Glutamatergic neuron (in vitro differentiated cells): ENCODE results near the gene RGS13. TPM values are rescaled to one million over a fixed set of nuclear protein-coding genes. Genes with fewer than 3 reads are reported as not detected.

Source experiments
- DNase-seq: peaks from one replicate; pipeline ENCODE4 v3.0.0; 2022
- H3K27ac Mint-ChIP-seq: one replicate; pipeline ENCODE4 v1.8.0; 2020; ENCODE audit warnings: mild to moderate bottlenecking, mixed read lengths, inconsistent platforms; ENCODE audit not compliant: unreplicated experiment
- H3K27me3 Mint-ChIP-seq: one replicate; pipeline ENCODE4 v1.8.0; 2020; ENCODE audit warnings: mild to moderate bottlenecking, moderate library complexity, mixed read lengths, inconsistent platforms; ENCODE audit not compliant: unreplicated experiment
- H3K36me3 Mint-ChIP-seq: one replicate; pipeline ENCODE4 v1.8.0; 2020; ENCODE audit warnings: mild to moderate bottlenecking, mixed read lengths, inconsistent platforms; ENCODE audit not compliant: unreplicated experiment
- H3K4me1 Mint-ChIP-seq: one replicate; pipeline ENCODE4 v1.8.0; 2020; ENCODE audit warnings: mild to moderate bottlenecking, low read depth, mixed read lengths, inconsistent platforms; ENCODE audit not compliant: unreplicated experiment
- H3K4me3 Mint-ChIP-seq: one replicate; pipeline ENCODE4 v1.8.0; 2020; ENCODE audit warnings: mild to moderate bottlenecking, mixed read lengths, inconsistent platforms; ENCODE audit not compliant: unreplicated experiment
- H3K9me3 Mint-ChIP-seq: one replicate; pipeline ENCODE4 v1.8.0; 2020; ENCODE audit warnings: mild to moderate bottlenecking, moderate library complexity, mixed read lengths, inconsistent platforms; ENCODE audit not compliant: unreplicated experiment
- total RNA-seq: library from RNA; stranded (reverse); fragmentation: NEBNext Ultra II Directional; extraction: Animal tissue kit (Norgen Biotek cat#: 25700); gene quantifications from one replicate; pipeline ENCODE4 v1.2.1, GENCODE V29; 2021; ENCODE audit not compliant: unreplicated experiment
- TF ChIP-seq, protein P1 (sequence below): fragments of 200-600 bp; sonication (generic); IDR thresholded peaks from one replicate; pipeline ENCODE4 v1.5.0; 2021; ENCODE audit not compliant: partially characterized antibody, unreplicated experiment

RGS13 gene
- total RNA-seq, 1 donor from 2014 or later = not detected

DNA sequence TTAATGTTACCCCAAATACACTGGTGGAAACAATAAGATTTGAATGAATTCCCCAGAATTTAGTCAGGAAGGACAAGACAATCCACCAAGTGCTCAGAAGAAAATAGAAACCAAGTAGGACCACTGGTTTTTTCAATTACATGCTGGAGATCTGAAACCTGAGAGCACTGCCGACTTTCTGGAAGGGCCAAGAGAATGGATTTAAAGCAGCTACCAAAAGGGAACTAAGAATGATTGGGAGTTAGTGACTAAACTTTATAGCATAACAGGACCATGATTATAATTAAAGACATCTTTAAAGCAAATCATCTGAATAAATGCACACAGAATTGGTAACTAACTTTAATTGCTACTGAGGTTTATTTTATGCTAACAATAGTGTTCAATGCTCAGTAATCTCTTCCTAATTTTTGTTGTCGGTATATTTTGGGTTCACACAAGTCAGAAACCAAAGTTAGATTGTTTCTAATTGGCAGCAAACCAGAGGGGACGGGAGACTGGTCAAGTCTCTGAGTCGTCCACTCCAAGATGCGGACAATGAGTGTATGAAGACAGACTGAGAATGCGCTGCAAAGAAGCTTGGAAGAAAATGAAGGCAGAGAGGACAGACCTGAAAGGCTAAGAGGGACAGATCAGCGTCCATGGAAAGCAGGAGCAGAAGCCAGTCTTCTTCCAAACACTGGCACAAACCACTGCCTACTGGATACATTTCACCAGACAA is 2.3 kb upstream of the RGS13 start:
- H3K4me1 Mint-ChIP-seq = peaks cover 6% of the 10 kb centered on the region
- no peaks in the 10 kb centered on the region for H3K27me3 Mint-ChIP-seq
- no peak for DNase-seq
- H3K27ac Mint-ChIP-seq = no peak overlapping the region
- H3K4me3 Mint-ChIP-seq = no peak overlapping the region
- no peaks in the 10 kb centered on the region for H3K9me3 Mint-ChIP-seq
- H3K36me3 Mint-ChIP-seq = no peaks in the 10 kb centered on the region
- TF ChIP-seq, protein P1, sequence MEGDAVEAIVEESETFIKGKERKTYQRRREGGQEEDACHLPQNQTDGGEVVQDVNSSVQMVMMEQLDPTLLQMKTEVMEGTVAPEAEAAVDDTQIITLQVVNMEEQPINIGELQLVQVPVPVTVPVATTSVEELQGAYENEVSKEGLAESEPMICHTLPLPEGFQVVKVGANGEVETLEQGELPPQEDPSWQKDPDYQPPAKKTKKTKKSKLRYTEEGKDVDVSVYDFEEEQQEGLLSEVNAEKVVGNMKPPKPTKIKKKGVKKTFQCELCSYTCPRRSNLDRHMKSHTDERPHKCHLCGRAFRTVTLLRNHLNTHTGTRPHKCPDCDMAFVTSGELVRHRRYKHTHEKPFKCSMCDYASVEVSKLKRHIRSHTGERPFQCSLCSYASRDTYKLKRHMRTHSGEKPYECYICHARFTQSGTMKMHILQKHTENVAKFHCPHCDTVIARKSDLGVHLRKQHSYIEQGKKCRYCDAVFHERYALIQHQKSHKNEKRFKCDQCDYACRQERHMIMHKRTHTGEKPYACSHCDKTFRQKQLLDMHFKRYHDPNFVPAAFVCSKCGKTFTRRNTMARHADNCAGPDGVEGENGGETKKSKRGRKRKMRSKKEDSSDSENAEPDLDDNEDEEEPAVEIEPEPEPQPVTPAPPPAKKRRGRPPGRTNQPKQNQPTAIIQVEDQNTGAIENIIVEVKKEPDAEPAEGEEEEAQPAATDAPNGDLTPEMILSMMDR = no peak

DNA sequence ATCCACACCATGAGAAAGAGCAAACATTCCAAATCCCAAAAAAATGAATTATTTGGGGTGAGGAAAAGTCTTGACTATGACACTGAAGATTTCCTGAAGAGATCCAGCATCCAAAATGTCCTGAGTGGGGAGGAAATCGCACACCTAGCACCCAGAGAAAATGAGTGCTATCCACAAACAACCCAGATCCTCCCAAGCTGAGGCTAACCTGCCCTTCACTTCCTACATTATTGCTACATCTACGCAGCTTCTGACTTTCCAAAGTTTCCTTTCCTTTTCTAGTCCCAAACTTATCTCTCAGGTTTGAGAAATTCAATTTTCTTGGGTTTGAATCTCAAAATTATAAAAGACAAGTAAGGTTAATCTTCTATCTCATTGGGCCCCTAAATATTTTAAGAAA is 906 bp upstream of the RGS13 start:
- Mint-ChIP-seq H3K4me1 (peaks cover 11% of the 10 kb centered on the region), H3K4me3 (no peak overlapping the region), H3K9me3 (no peaks in the 10 kb centered on the region), H3K27me3 (no peaks in the 10 kb centered on the region), H3K27ac (no peak overlapping the region), H3K36me3 (no peaks in the 10 kb centered on the region)
- no peak for DNase-seq
- TF ChIP-seq, protein P1 = no peak

DNA sequence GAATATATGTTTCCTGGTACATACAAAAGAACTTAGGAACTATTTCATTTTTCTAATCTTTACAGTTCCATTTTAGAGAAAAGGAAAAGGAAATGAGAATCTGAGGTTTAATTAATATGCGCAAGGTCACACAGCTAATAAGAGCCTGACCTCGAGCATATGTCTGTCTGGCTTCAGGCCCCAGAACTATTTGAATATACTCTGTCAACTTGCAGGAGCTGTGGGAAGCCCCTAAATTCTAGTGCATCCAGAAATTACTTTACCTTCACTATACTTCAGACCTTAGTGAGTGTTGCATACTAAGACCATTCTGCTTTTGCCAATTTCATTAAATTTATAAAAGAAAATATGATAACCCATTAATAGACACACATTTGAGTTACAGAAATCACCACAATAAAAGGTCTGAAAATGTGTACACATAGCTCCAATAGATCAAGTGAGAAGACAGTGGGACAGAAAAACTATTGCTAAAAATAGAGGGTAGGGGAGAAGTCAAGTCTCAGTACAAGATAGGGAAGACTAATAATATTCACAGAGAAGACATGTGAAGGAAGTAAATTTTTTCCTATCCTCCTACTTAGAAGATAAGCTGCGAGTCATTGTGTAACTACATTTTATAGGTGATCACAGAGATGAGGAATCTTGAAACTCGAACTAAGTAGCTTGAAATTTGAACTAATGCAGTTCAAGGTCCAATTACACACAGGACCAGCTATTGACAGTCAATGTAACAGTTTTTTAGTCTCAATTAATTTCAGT is 3.8 kb downstream of the RGS13 start:
- Mint-ChIP-seq H3K4me1 (peaks cover 8% of the 10 kb centered on the region), H3K36me3 (no peaks in the 10 kb centered on the region), H3K27me3 (no peaks in the 10 kb centered on the region), H3K4me3 (no peak overlapping the region), H3K27ac (no peak overlapping the region), H3K9me3 (no peaks in the 10 kb centered on the region)
- TF ChIP-seq, protein P1 = no peak
- DNase-seq = no peak

DNA sequence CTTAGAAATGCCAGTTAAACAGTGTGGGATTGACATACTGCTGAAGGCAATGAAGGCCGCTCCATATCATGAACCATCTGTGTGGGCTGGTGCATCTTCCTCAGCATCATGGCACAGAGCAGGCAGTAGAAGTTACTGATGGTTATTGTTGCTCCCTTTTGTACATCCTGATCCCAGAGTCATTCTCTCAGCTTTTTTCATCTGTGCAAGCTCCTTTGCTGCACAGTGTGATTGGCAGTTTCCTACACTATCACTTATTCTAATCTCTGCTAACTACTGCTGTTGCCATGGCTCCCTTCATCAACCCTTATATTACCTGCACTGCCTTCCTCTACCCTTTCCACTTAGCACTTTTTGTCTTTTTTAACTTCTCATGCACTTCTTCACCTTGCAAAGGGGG is 16.2 kb downstream of the RGS13 start:
- Mint-ChIP-seq H3K36me3 (no peaks in the 10 kb centered on the region), H3K27me3 (no peaks in the 10 kb centered on the region), H3K4me1 (no peaks in the 10 kb centered on the region), H3K4me3 (no peak overlapping the region), H3K9me3 (no peaks in the 10 kb centered on the region), H3K27ac (no peak overlapping the region)
- TF ChIP-seq, protein P1 = no peak
- DNase-seq = no peak

DNA sequence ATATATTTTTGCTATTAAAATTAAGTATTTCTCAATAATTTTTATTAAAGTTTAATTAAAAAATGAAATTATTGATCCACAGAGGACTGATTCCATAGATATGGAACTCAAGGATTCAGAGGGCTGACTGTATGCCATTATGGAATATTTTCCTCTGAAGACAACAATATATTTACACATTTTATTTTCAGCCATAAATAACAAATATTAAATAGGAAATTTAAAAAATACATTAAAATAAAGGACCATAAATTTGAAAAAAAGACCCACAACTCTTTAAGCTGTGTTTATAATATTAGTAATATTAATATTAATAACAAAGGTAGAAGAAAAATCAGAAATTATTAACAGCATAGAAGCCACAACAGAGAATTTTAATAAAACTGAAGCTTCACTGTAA is 18.2 kb downstream of the RGS13 start:
- no peaks in the 10 kb centered on the region for H3K36me3 Mint-ChIP-seq
- no peak overlapping the region for H3K4me3 Mint-ChIP-seq
- no peak for DNase-seq
- H3K9me3 Mint-ChIP-seq = no peaks in the 10 kb centered on the region
- no peaks in the 10 kb centered on the region for H3K27me3 Mint-ChIP-seq
- TF ChIP-seq, protein P1 = no peak
- no peaks in the 10 kb centered on the region for H3K4me1 Mint-ChIP-seq
- no peak overlapping the region for H3K27ac Mint-ChIP-seq
